Neural progenitor cell (in vitro differentiated cells): Measurements from ENCODE around the gene CIRBP. TPM values are rescaled to one million over a fixed set of nuclear protein-coding genes. Genes with fewer than 3 reads are reported as not detected.

ENCODE experiments used
- DNase-seq: peaks from one replicate; pipeline ENCODE4 v3.0.0-alpha.2; 2016; ENCODE audit warnings: low spot score
- H2AFZ ChIP-seq: fragments of 200-600 bp; sonication (generic); replicated peaks from 2 replicates; pipeline ENCODE4 v1.6.1; 2016; ENCODE audit warnings: antibody characterized with exemption
- H3F3A ChIP-seq: fragments of 200-600 bp; sonication (generic); 2 replicates; pipeline ENCODE4 v1.6.1; 2016; ENCODE audit warnings: antibody characterized with exemption, low read depth
- H3K27ac ChIP-seq: fragments of 200-600 bp; sonication (generic); 2 replicates; pipeline ENCODE4 v1.5.1; 2016; ENCODE audit warnings: mild to moderate bottlenecking
- H3K27me3 ChIP-seq: fragments of 200-600 bp; sonication (generic); 2 replicates; pipeline ENCODE4 v1.6.1; 2016; ENCODE audit warnings: mild to moderate bottlenecking, moderate library complexity
- H3K36me3 ChIP-seq: fragments of 200-600 bp; sonication (generic); 2 replicates; pipeline ENCODE4 v1.5.1; 2016
- H3K4me1 ChIP-seq: fragments of 200-600 bp; sonication (generic); 2 replicates; pipeline ENCODE4 v1.6.1; 2016; ENCODE audit warnings: mixed run types
- H3K4me2 ChIP-seq: fragments of 200-600 bp; sonication (generic); 2 replicates; pipeline ENCODE4 v1.6.1; 2016
- H3K4me3 ChIP-seq: fragments of 200-600 bp; sonication (generic); 2 replicates; pipeline ENCODE4 v1.5.1; 2016
- H3K79me2 ChIP-seq: fragments of 200-600 bp; sonication (generic); 2 replicates; pipeline ENCODE4 v1.6.1; 2016; ENCODE audit warnings: low read depth
- H3K9ac ChIP-seq: fragments of 200-600 bp; sonication (generic); 2 replicates; pipeline ENCODE4 v1.6.1; 2016
- H3K9me3 ChIP-seq: fragments of 200-600 bp; sonication (generic); 2 replicates; pipeline ENCODE4 v1.5.1; 2016; ENCODE audit warnings: low read depth
- H4K20me1 ChIP-seq: fragments of 200-600 bp; sonication (generic); 2 replicates; pipeline ENCODE4 v1.6.1; 2016; ENCODE audit warnings: low read depth
- H3K27ac Mint-ChIP-seq: 3 replicates; pipeline ENCODE4 v1.8.0; 2021; ENCODE audit warnings: mixed read lengths
- H3K27me3 Mint-ChIP-seq: 2 replicates; pipeline ENCODE4 v1.8.0; 2022; ENCODE audit warnings: low read depth, mild to moderate bottlenecking, inconsistent platforms, moderate library complexity, mixed read lengths; ENCODE audit not compliant: insufficient read depth
- H3K36me3 Mint-ChIP-seq: 3 replicates; pipeline ENCODE4 v1.8.0; 2021; ENCODE audit warnings: mixed read lengths
- H3K4me1 Mint-ChIP-seq: 3 replicates; pipeline ENCODE4 v1.8.0; 2021; ENCODE audit warnings: mixed read lengths
- H3K4me3 Mint-ChIP-seq: 3 replicates; pipeline ENCODE4 v1.8.0; 2021; ENCODE audit warnings: mild to moderate bottlenecking, moderate library complexity, mixed read lengths
- H3K9me3 Mint-ChIP-seq: 3 replicates; pipeline ENCODE4 v1.8.0; 2020; ENCODE audit warnings: mixed read lengths
- EZH2 ChIP-seq: fragments of 200-600 bp; sonication (generic); IDR thresholded peaks from 2 replicates; pipeline ENCODE4 v1.6.1; 2017; ENCODE audit warnings: antibody characterized with exemption, mild to moderate bottlenecking, moderate library complexity
- EZH2phosphoT487 ChIP-seq: fragments of 200-600 bp; sonication (generic); IDR thresholded peaks from 2 replicates; pipeline ENCODE4 v1.6.1; 2017; ENCODE audit warnings: antibody characterized with exemption
- total RNA-seq: library from RNA; depleted of rRNA; stranded (reverse); fragments of >200 nt; gene quantifications from 2 replicates; pipeline ENCODE4 v1.2.3, GENCODE V29; 2015; ENCODE audit warnings: low replicate concordance
- TF ChIP-seq, protein P1 (sequence below): fragments of 200-600 bp; sonication (generic); IDR thresholded peaks from 2 replicates; pipeline ENCODE4 v1.5.1; 2017; ENCODE audit warnings: antibody characterized with exemption, mild to moderate bottlenecking

CIRBP gene
- total RNA-seq, 1 donor from 2014 or later = 395 TPM

DNA sequence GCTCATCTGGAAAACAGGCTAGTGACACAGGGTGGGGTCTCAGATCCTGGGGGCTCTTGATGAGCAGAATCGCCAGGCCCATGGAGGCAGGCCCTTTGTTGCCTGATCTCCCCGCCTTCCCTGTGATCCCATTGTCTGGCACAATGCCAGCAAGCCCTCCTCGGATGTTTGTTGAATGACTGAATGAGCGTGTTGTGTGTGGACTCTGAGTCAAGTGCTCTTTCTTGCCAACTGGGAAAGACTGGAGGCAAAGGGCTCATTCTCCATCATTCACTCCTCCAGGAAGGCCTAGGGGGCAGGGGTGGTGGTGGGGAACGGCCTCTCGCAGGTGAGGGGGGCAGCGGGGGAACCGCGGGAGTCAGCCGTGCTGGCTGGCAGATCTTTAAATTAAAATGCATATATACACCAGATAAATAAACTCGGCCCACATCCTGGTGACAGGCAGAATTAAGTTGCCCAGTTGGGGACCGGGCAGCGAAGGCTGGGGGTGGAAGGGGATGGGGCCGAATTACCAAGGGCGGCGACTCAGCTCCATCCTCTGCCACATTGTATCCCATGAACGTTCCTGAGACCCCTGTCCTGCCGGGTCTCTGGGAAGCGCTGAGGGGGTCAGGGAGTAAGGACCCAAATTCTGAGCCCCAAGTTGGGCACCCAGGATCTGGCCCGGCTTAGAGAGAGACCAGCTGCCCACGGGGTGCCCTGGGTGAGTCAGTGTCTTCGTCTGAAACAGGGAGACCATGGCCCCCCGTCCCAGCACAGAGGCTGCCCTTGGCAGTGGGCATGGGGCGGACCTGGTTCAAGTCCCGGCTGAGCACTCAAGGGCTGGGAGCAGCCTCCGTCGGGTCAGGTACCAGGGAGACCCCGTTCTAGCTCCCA is 41.1 kb downstream of the CIRBP start:
- Histone ChIP-seq H3F3A (peaks cover 30% of the 10 kb centered on the region), H3K27ac (no peak overlapping the region), H3K27me3 (peaks cover 5% of the 10 kb centered on the region), H3K36me3 (no peaks in the 10 kb centered on the region), H3K4me3 (no peak overlapping the region), H3K79me2 (no peaks in the 10 kb centered on the region), H3K4me2 (peak overlapping the region; percentile 62), H2AFZ (no peak overlapping the region), H4K20me1 (no peaks in the 10 kb centered on the region), H3K9ac (no peak overlapping the region), H3K9me3 (no peaks in the 10 kb centered on the region), H3K4me1 (peaks cover 25% of the 10 kb centered on the region)
- no peak overlapping the region for H3K27ac Mint-ChIP-seq
- peaks cover 14% of the 10 kb centered on the region for H3K4me1 Mint-ChIP-seq
- H3K27me3 Mint-ChIP-seq = peaks cover 14% of the 10 kb centered on the region
- no peak overlapping the region for H3K4me3 Mint-ChIP-seq
- TF ChIP-seq EZH2phosphoT487 (no peak), EZH2 (no peak)
- TF ChIP-seq, protein P1, sequence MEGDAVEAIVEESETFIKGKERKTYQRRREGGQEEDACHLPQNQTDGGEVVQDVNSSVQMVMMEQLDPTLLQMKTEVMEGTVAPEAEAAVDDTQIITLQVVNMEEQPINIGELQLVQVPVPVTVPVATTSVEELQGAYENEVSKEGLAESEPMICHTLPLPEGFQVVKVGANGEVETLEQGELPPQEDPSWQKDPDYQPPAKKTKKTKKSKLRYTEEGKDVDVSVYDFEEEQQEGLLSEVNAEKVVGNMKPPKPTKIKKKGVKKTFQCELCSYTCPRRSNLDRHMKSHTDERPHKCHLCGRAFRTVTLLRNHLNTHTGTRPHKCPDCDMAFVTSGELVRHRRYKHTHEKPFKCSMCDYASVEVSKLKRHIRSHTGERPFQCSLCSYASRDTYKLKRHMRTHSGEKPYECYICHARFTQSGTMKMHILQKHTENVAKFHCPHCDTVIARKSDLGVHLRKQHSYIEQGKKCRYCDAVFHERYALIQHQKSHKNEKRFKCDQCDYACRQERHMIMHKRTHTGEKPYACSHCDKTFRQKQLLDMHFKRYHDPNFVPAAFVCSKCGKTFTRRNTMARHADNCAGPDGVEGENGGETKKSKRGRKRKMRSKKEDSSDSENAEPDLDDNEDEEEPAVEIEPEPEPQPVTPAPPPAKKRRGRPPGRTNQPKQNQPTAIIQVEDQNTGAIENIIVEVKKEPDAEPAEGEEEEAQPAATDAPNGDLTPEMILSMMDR = no peak
- DNase-seq = no peak
- no peaks in the 10 kb centered on the region for H3K9me3 Mint-ChIP-seq
- no peaks in the 10 kb centered on the region for H3K36me3 Mint-ChIP-seq

DNA sequence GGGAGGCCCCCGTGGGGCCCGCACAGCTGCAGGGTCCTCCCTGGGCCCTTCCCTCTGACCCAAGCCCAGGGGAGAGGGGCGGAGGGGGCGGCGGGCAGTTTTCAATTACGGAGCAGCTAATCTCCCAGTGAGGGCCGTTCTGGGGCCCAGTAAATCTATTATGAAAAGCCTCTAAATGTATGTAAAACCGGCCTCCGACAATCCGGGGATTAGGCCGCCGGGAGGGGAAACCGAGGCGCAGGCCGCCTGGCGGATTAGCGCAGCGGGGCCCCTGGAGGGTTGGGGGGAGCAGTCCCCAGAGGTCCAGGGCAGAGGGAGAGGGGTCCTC is 41.7 kb downstream of the CIRBP start:
- Histone ChIP-seq H4K20me1 (no peaks in the 10 kb centered on the region), H3K79me2 (no peaks in the 10 kb centered on the region), H3K27me3 (peaks cover 11% of the 10 kb centered on the region), H2AFZ (no peak overlapping the region), H3K4me1 (peaks cover 25% of the 10 kb centered on the region), H3K36me3 (no peaks in the 10 kb centered on the region), H3K9ac (no peak overlapping the region), H3K9me3 (no peaks in the 10 kb centered on the region), H3K27ac (no peak overlapping the region), H3K4me3 (no peak overlapping the region), H3F3A (peaks cover 30% of the 10 kb centered on the region), H3K4me2 (peak overlapping the region; percentile 62)
- peaks cover 14% of the 10 kb centered on the region for H3K4me1 Mint-ChIP-seq
- peaks cover 16% of the 10 kb centered on the region for H3K27me3 Mint-ChIP-seq
- H3K9me3 Mint-ChIP-seq = no peaks in the 10 kb centered on the region
- peak; percentile 69 for DNase-seq
- TF ChIP-seq EZH2 = no peak
- TF ChIP-seq, protein P1 = no peak
- TF ChIP-seq EZH2phosphoT487 = no peak
- H3K36me3 Mint-ChIP-seq = no peaks in the 10 kb centered on the region
- H3K4me3 Mint-ChIP-seq = no peak overlapping the region
- no peak overlapping the region for H3K27ac Mint-ChIP-seq

DNA sequence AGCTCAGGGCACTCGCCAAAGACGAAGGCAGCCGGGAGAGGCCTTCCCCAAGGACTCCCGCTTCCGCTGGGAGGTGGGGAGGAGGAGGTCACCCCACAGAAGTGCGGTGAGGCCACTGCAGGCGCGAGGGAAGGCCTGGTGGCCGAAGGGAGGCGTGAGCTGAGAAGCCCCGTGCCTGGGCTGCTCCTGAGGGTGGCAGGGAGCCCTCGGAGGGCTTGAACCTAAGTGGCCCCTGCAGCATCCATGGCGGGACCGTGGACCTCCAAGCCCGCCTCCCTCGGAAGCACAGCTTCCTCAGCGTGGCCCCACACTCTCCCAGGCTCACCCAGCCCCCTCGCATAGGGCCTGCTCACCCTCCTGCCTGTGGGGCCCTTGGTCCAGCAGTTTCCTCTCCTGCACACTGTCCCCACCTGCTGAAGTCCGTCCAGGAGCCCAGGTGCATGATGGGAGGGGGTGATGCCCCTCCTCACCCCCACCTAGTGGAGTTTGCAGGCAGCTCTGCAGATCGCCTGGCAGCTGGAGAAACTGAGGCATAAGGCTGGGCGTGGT is 42.5 kb downstream of the CIRBP start:
- no peak for TF ChIP-seq EZH2phosphoT487
- TF ChIP-seq EZH2 = no peak
- TF ChIP-seq, protein P1 = no peak
- H3K9me3 Mint-ChIP-seq = no peaks in the 10 kb centered on the region
- Histone ChIP-seq H3K4me2 (no peak overlapping the region), H2AFZ (no peak overlapping the region), H3K4me1 (peaks cover 25% of the 10 kb centered on the region), H3K9ac (no peak overlapping the region), H4K20me1 (no peaks in the 10 kb centered on the region), H3K9me3 (no peaks in the 10 kb centered on the region), H3K36me3 (no peaks in the 10 kb centered on the region), H3F3A (peaks cover 30% of the 10 kb centered on the region), H3K79me2 (no peaks in the 10 kb centered on the region), H3K27me3 (peaks cover 19% of the 10 kb centered on the region), H3K4me3 (no peak overlapping the region), H3K27ac (no peak overlapping the region)
- no peak overlapping the region for H3K27ac Mint-ChIP-seq
- peaks cover 14% of the 10 kb centered on the region for H3K4me1 Mint-ChIP-seq
- DNase-seq = peak; percentile 46
- H3K36me3 Mint-ChIP-seq = no peaks in the 10 kb centered on the region
- peaks cover 13% of the 10 kb centered on the region for H3K27me3 Mint-ChIP-seq
- no peak overlapping the region for H3K4me3 Mint-ChIP-seq
